ENCODE data around the gene GAS2L1.

Gene GAS2L1

DNA sequence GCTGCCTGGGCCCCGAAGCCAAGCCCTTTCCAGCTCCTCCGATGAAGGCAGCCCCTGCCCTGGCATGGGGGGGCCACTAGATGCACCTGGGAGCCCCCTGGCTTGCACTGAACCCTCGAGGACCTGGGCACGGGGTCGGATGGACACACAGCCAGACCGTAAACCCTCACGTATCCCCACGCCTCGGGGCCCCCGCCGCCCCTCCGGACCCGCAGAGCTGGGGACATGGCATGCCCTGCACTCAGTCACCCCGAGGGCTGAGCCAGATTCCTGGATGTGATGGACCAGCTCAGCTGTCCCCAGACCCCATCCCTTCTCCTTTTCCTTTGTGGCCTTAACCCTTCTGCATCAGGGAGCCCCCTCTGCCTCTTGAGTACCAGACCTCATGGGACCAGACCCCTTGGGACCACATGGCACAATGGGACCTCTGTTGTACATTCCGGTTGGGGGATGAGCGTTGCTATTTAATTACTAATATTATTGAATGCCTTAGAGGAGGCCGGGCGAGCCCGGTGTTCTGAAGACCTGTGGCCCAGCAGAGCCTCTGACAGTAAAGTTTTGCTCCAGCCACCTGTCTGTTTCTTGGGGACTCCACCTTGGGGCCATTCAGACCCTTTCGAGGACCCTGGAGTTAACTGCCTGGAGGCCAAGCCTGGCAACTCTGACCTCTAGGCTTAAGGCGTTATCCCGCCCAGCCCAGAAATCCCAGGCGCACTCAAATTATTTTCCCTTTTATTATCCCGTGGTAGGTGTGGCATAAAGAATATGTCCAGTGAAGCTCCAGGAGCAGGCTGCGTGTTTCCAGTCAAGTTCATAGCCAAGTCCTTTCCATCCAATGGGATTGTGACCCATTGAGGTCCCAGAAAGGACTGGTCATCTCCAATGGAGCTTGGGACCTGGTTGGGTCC lies 6.0 kb downstream of the GAS2L1 start:
- Mint-ChIP-seq H3K36me3 (ENCODE audit: low read depth) (peaks cover 5% of the 10 kb centered on the region), H3K9me3 (no peaks in the 10 kb centered on the region), H3K4me3 (peak overlapping the region; percentile 11 to 40 (median 17)), H3K27me3 (ENCODE audit: low read depth) (peaks cover 52% of the 10 kb centered on the region), H3K27ac (no peak overlapping the region), H3K4me1 (peaks cover 17% of the 10 kb centered on the region)
- TF ChIP-seq, protein P1, sequence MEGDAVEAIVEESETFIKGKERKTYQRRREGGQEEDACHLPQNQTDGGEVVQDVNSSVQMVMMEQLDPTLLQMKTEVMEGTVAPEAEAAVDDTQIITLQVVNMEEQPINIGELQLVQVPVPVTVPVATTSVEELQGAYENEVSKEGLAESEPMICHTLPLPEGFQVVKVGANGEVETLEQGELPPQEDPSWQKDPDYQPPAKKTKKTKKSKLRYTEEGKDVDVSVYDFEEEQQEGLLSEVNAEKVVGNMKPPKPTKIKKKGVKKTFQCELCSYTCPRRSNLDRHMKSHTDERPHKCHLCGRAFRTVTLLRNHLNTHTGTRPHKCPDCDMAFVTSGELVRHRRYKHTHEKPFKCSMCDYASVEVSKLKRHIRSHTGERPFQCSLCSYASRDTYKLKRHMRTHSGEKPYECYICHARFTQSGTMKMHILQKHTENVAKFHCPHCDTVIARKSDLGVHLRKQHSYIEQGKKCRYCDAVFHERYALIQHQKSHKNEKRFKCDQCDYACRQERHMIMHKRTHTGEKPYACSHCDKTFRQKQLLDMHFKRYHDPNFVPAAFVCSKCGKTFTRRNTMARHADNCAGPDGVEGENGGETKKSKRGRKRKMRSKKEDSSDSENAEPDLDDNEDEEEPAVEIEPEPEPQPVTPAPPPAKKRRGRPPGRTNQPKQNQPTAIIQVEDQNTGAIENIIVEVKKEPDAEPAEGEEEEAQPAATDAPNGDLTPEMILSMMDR (IDR thresholded peaks at IDR 0.05; ENCODE audit: unreplicated experiment in 3 of 3), result no peak

DNA sequence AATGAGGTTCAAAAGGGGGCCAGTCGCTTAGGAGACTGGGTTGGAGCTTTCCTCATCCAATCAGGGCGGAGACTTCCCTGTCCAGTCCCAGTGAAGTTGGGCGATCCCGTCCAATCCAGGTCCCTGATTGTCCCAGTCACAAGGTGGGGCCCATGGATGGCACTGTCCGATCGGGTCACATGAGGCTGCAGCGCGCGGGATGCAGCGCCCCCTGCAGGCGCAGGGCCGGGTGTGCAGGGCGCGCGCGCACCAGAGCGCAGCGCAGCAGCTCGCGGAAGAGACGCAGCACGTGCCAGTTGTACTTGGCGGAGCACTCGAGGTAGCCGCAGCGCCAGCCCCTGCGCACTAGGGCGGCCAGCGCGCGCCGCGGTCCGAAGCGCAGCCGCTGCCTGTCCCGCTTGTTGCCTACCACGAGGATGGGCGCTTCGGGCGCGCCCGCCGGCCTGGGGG lies 6.7 kb downstream of the GAS2L1 start:
- Mint-ChIP-seq H3K4me3 (peak overlapping the region in 2 of 3 experiments; percentile 9 to 40), H3K27me3 (ENCODE audit: low read depth) (peaks cover 58% of the 10 kb centered on the region), H3K36me3 (ENCODE audit: low read depth) (peaks cover 5% of the 10 kb centered on the region), H3K27ac (no peak overlapping the region), H3K4me1 (peaks cover 17% of the 10 kb centered on the region), H3K9me3 (no peaks in the 10 kb centered on the region)
- TF ChIP-seq, protein P1 (IDR thresholded peaks at IDR 0.05; ENCODE audit: unreplicated experiment in 3 of 3), result peak; percentile 40 to 55 (median 54)

DNA sequence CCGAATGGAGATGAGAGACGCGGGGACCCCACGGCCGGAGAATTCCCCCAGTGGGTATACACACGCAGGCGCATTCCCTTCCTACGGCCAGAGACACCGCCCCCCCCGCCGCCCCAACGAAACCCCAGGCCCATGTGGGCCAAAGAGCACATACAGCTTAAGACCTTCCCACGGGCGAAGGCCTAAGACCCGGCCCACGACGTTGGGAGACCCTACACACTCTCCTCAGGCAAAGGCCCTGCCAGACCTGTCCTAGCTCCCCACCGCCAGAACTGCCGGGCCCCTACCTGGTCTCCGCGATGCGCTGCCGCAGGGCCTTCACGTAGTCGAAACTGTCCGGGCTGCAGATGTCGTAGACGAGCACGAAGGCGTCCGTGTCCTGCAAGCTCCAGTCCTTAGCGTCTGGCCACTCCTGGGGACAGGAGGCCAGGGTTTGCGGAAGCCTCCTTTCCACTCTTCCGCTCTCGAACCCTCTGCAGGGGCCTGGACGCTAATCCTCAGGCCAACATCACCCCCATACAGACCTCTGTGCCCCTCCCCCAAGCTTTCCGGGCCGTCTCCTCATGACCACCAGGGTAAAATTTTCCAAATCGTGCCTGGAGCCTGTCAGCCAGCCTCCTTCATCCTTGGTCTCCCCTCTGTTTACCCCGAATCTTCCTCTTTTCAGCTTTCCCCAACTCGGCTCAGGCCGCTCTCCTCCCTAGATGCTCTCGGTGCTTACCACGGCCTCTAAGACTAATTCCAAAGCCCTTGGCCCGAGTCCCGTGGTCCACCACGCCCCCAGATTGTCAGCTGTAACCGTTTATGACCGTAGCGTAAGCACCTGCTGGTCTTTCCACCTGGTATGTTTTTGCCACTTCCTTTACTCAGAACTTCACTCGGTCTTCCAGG lies 7.4 kb downstream of the GAS2L1 start:
- TF ChIP-seq, protein P1 (IDR thresholded peaks at IDR 0.05; ENCODE audit: unreplicated experiment in 3 of 3), result peak in 1 of 3 experiments; percentile 3
- no peak overlapping the region for H3K27ac Mint-ChIP-seq
- H3K27me3 Mint-ChIP-seq (ENCODE audit: low read depth), result peaks cover 58% of the 10 kb centered on the region
- peaks cover 17% of the 10 kb centered on the region for H3K4me1 Mint-ChIP-seq
- H3K4me3 Mint-ChIP-seq, result peak overlapping the region; percentile 66 to 75 (median 74)
- peaks cover 5% of the 10 kb centered on the region for H3K36me3 Mint-ChIP-seq (ENCODE audit: low read depth)
- H3K9me3 Mint-ChIP-seq, result no peaks in the 10 kb centered on the region

DNA sequence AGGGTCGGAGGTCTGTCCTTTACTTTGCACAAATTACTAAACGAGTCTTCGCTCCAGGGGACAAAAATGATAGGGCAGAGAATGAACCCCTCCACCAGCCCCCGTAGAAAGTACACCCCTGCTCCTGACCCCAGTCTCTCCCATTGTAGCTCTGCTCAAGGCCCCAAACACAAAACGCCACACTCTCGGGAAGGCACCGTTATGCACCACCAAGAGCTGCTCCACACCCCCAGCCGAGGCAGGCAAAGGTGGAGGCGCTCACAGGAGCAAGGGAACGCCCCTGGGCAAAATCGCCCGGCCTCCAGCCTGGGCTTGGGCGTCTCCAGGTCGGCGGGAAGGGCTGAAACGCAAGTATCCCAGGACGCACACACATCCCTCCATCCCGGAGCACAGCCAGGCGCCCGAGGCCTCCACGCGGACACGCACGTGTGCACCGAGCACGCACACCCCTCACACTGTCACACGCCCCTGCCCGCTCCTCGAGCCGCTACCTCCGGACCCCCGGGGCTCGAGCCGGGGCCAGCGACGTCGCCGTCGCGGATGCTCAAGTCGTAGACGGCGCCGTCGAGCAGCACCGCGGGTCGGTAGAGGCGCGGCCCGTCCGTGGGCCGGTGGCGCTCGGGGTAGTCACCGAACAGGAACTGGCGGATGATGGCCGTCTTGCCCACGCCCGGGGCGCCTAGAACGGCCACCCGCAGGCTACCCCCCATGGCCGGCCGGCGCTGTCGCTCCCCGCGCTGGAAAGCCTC lies 8.3 kb downstream of the GAS2L1 start:
- Mint-ChIP-seq H3K9me3 (no peaks in the 10 kb centered on the region), H3K27ac (no peak overlapping the region), H3K4me1 (peaks cover 17% of the 10 kb centered on the region)

More for the DNA sequence above, 8.3 kb downstream of the GAS2L1 start:
- Mint-ChIP-seq H3K4me3 (peak overlapping the region; percentile 66 to 75 (median 74)), H3K36me3 (ENCODE audit: low read depth) (peaks cover 5% of the 10 kb centered on the region), H3K27me3 (ENCODE audit: low read depth) (peaks cover 58% of the 10 kb centered on the region)
- TF ChIP-seq, protein P1 (IDR thresholded peaks at IDR 0.05; ENCODE audit: unreplicated experiment in 3 of 3), result no peak

Measured in nephron (organoid).